ENCODE data around the gene SNAP23.

- TF ChIP-seq EZH2phosphoT487 (IDR thresholded peaks at IDR 0.05; ENCODE audit: borderline replicate concordance, low read length): no peak
- TF ChIP-seq CTCF (IDR thresholded peaks at IDR 0.05; ENCODE audit: low read depth, low read length, poor library complexity, severe bottlenecking): no peak
These were observed 12.7 kb upstream of the SNAP23 start for GRCh38 chr15:42482701-42483100.
